Neural cell (in vitro differentiated cells): ENCODE measurements around the gene MBD3.

Experiments used
- EP300 ChIP-seq: fragments of 450-650 bp; conservative IDR thresholded peaks from 2 replicates; pipeline ENCODE4 v1.6.1; 2014; ENCODE audit warnings: antibody characterized with exemption, mild to moderate bottlenecking, moderate library complexity; ENCODE audit not compliant: poor library complexity, severe bottlenecking
- EZH2 ChIP-seq: fragments of 200-600, 300-800 bp; shearing (Covaris generic), sonication (generic); IDR thresholded peaks from 2 replicates; pipeline ENCODE4 v1.6.1; 2014; ENCODE audit warnings: antibody characterized with exemption, low read length, borderline replicate concordance, mild to moderate bottlenecking; ENCODE audit not compliant: insufficient read depth, poor library complexity, severe bottlenecking
- POLR2AphosphoS5 ChIP-seq: IDR thresholded peaks from 2 replicates; pipeline ENCODE4 v1.6.1; 2012
- REST ChIP-seq: IDR thresholded peaks from 2 replicates; pipeline ENCODE4 v1.6.1; 2012; ENCODE audit warnings: borderline replicate concordance
- SMC3 ChIP-seq: fragments of 450-650 bp; conservative IDR thresholded peaks from 2 replicates; pipeline ENCODE4 v1.6.1; 2014; ENCODE audit warnings: antibody characterized with exemption, mild to moderate bottlenecking, moderate library complexity; ENCODE audit not compliant: poor library complexity
- TAF1 ChIP-seq: IDR thresholded peaks from 2 replicates; pipeline ENCODE4 v1.6.1; 2012; ENCODE audit warnings: low read depth
- TF ChIP-seq, protein P1 (sequence below): fragments of 450-650 bp; IDR thresholded peaks from 2 replicates; pipeline ENCODE4 v1.5.1; 2014; ENCODE audit warnings: antibody characterized with exemption, mild to moderate bottlenecking, moderate library complexity; ENCODE audit not compliant: poor library complexity, severe bottlenecking

- TF ChIP-seq POLR2AphosphoS5 = no peak
- no peak for TF ChIP-seq EZH2
- TF ChIP-seq, protein P1, sequence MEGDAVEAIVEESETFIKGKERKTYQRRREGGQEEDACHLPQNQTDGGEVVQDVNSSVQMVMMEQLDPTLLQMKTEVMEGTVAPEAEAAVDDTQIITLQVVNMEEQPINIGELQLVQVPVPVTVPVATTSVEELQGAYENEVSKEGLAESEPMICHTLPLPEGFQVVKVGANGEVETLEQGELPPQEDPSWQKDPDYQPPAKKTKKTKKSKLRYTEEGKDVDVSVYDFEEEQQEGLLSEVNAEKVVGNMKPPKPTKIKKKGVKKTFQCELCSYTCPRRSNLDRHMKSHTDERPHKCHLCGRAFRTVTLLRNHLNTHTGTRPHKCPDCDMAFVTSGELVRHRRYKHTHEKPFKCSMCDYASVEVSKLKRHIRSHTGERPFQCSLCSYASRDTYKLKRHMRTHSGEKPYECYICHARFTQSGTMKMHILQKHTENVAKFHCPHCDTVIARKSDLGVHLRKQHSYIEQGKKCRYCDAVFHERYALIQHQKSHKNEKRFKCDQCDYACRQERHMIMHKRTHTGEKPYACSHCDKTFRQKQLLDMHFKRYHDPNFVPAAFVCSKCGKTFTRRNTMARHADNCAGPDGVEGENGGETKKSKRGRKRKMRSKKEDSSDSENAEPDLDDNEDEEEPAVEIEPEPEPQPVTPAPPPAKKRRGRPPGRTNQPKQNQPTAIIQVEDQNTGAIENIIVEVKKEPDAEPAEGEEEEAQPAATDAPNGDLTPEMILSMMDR = no peak
- TF ChIP-seq REST = no peak
- no peak for TF ChIP-seq SMC3
- TF ChIP-seq EP300 = no peak
- TF ChIP-seq TAF1 = no peak
Observed at GRCh38 chr19:1526979-1527649, 65.6 kb downstream of the MBD3 start.
